Neural progenitor cell (in vitro differentiated cells): ENCODE measurements around the gene GMPPA. TPM values are rescaled to one million over a fixed set of nuclear protein-coding genes. Genes with fewer than 3 reads are reported as not detected.
A peak's percentile ranks its signal among the peaks of the same experiment; 100 is the strongest.

ENCODE experiments used
- DNase-seq: peaks from one replicate; pipeline ENCODE4 v3.0.0-alpha.2; 2016; ENCODE audit warnings: low spot score
- H2AFZ ChIP-seq: fragments of 200-600 bp; sonication (generic); replicated peaks from 2 replicates; pipeline ENCODE4 v1.6.1; 2016; ENCODE audit warnings: antibody characterized with exemption
- H3F3A ChIP-seq: fragments of 200-600 bp; sonication (generic); 2 replicates; pipeline ENCODE4 v1.6.1; 2016; ENCODE audit warnings: antibody characterized with exemption, low read depth
- H3K27ac ChIP-seq: fragments of 200-600 bp; sonication (generic); 2 replicates; pipeline ENCODE4 v1.5.1; 2016; ENCODE audit warnings: mild to moderate bottlenecking
- H3K27me3 ChIP-seq: fragments of 200-600 bp; sonication (generic); 2 replicates; pipeline ENCODE4 v1.6.1; 2016; ENCODE audit warnings: mild to moderate bottlenecking, moderate library complexity
- H3K36me3 ChIP-seq: fragments of 200-600 bp; sonication (generic); 2 replicates; pipeline ENCODE4 v1.5.1; 2016
- H3K4me1 ChIP-seq: fragments of 200-600 bp; sonication (generic); 2 replicates; pipeline ENCODE4 v1.6.1; 2016; ENCODE audit warnings: mixed run types
- H3K4me2 ChIP-seq: fragments of 200-600 bp; sonication (generic); 2 replicates; pipeline ENCODE4 v1.6.1; 2016
- H3K4me3 ChIP-seq: fragments of 200-600 bp; sonication (generic); 2 replicates; pipeline ENCODE4 v1.5.1; 2016
- H3K79me2 ChIP-seq: fragments of 200-600 bp; sonication (generic); 2 replicates; pipeline ENCODE4 v1.6.1; 2016; ENCODE audit warnings: low read depth
- H3K9ac ChIP-seq: fragments of 200-600 bp; sonication (generic); 2 replicates; pipeline ENCODE4 v1.6.1; 2016
- H3K9me3 ChIP-seq: fragments of 200-600 bp; sonication (generic); 2 replicates; pipeline ENCODE4 v1.5.1; 2016; ENCODE audit warnings: low read depth
- H4K20me1 ChIP-seq: fragments of 200-600 bp; sonication (generic); 2 replicates; pipeline ENCODE4 v1.6.1; 2016; ENCODE audit warnings: low read depth
- H3K27ac Mint-ChIP-seq: 3 replicates; pipeline ENCODE4 v1.8.0; 2021; ENCODE audit warnings: mixed read lengths
- H3K27me3 Mint-ChIP-seq: 2 replicates; pipeline ENCODE4 v1.8.0; 2022; ENCODE audit warnings: low read depth, mild to moderate bottlenecking, inconsistent platforms, moderate library complexity, mixed read lengths; ENCODE audit not compliant: insufficient read depth
- H3K36me3 Mint-ChIP-seq: 3 replicates; pipeline ENCODE4 v1.8.0; 2021; ENCODE audit warnings: mixed read lengths
- H3K4me1 Mint-ChIP-seq: 3 replicates; pipeline ENCODE4 v1.8.0; 2021; ENCODE audit warnings: mixed read lengths
- H3K4me3 Mint-ChIP-seq: 3 replicates; pipeline ENCODE4 v1.8.0; 2021; ENCODE audit warnings: mild to moderate bottlenecking, moderate library complexity, mixed read lengths
- H3K9me3 Mint-ChIP-seq: 3 replicates; pipeline ENCODE4 v1.8.0; 2020; ENCODE audit warnings: mixed read lengths
- EZH2 ChIP-seq: fragments of 200-600 bp; sonication (generic); IDR thresholded peaks from 2 replicates; pipeline ENCODE4 v1.6.1; 2017; ENCODE audit warnings: antibody characterized with exemption, mild to moderate bottlenecking, moderate library complexity
- EZH2phosphoT487 ChIP-seq: fragments of 200-600 bp; sonication (generic); IDR thresholded peaks from 2 replicates; pipeline ENCODE4 v1.6.1; 2017; ENCODE audit warnings: antibody characterized with exemption
- total RNA-seq: library from RNA; depleted of rRNA; stranded (reverse); fragments of >200 nt; gene quantifications from 2 replicates; pipeline ENCODE4 v1.2.3, GENCODE V29; 2015; ENCODE audit warnings: low replicate concordance
- TF ChIP-seq, protein P1 (sequence below): fragments of 200-600 bp; sonication (generic); IDR thresholded peaks from 2 replicates; pipeline ENCODE4 v1.5.1; 2017; ENCODE audit warnings: antibody characterized with exemption, mild to moderate bottlenecking

Gene GMPPA
- total RNA-seq, 1 donor from 2014 or later = 49.3 TPM

DNA sequence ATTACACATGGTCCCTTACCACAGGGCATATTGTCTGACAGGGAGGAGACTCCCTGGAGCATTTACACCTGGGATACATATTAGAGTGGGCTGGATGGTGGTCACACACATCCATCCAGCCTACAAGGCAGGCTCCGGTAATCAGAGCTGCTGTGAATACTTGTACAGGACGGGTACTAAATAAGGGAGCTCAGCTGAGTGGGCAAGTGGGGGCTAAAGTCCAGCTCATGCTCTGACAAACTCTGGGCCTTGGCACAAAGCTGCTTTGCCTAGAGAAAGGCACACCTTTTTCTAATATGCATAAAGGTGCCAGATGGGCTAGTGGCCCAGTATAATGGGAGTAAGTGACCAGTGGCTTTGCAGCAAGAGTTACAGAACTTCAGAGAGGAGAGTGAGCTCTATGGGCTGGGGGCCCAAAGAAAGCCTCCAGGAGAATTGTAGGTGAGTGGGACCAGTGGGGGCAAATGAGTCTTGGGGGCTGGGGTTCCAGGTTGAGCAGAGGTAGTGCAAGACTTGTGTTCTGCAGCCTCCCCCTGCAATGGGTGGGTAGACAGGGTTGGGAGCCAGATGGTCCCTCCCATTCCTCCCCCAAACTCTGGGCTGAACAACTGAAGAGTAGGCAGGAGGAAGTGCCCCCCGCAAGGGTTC is 46.7 kb downstream of the GMPPA start:
- no peak overlapping the region for H3K27ac Mint-ChIP-seq
- H3K9ac ChIP-seq = no peak overlapping the region

DNA sequence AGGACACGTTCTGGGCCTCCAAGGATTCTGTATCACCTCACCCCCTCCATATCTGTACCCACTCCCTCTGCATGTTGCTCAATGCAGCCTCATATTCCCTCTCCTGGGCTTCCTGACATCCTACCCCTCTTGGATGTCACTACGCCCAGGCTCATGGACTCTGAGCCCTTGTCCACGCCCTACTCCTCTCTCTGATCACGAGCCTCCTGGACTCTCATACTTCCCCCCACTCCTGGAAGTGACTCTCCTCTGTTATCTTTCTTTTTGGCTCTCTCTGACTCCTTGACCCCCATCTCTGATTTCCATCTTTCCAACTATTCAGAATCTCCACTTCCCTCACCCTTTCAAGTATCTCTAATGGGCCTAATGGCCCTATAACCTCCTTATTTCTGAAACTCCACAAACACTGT is 47.3 kb downstream of the GMPPA start:
- Histone ChIP-seq H3K4me2 (no peak overlapping the region), H3K36me3 (no peaks in the 10 kb centered on the region), H3F3A (peaks cover 22% of the 10 kb centered on the region), H3K4me1 (peaks cover 13% of the 10 kb centered on the region), H3K4me3 (no peak overlapping the region), H2AFZ (no peak overlapping the region), H3K9me3 (no peaks in the 10 kb centered on the region), H3K27ac (no peak overlapping the region), H3K9ac (no peak overlapping the region), H3K79me2 (no peaks in the 10 kb centered on the region), H3K27me3 (peaks cover 39% of the 10 kb centered on the region), H4K20me1 (peaks cover 26% of the 10 kb centered on the region)
- peaks cover 23% of the 10 kb centered on the region for H3K27me3 Mint-ChIP-seq
- TF ChIP-seq EZH2phosphoT487 (no peak), EZH2 (no peak)
- TF ChIP-seq, protein P1, sequence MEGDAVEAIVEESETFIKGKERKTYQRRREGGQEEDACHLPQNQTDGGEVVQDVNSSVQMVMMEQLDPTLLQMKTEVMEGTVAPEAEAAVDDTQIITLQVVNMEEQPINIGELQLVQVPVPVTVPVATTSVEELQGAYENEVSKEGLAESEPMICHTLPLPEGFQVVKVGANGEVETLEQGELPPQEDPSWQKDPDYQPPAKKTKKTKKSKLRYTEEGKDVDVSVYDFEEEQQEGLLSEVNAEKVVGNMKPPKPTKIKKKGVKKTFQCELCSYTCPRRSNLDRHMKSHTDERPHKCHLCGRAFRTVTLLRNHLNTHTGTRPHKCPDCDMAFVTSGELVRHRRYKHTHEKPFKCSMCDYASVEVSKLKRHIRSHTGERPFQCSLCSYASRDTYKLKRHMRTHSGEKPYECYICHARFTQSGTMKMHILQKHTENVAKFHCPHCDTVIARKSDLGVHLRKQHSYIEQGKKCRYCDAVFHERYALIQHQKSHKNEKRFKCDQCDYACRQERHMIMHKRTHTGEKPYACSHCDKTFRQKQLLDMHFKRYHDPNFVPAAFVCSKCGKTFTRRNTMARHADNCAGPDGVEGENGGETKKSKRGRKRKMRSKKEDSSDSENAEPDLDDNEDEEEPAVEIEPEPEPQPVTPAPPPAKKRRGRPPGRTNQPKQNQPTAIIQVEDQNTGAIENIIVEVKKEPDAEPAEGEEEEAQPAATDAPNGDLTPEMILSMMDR = no peak
- no peak overlapping the region for H3K27ac Mint-ChIP-seq
- peaks cover 22% of the 10 kb centered on the region for H3K4me1 Mint-ChIP-seq
- peak overlapping the region; percentile 7 for H3K4me3 Mint-ChIP-seq
- H3K9me3 Mint-ChIP-seq = no peaks in the 10 kb centered on the region
- no peak for DNase-seq
- H3K36me3 Mint-ChIP-seq = peaks cover 10% of the 10 kb centered on the region

More for the DNA sequence above, 46.7 kb downstream of the GMPPA start:
- Histone ChIP-seq H3K27me3 (peaks cover 33% of the 10 kb centered on the region), H2AFZ (no peak overlapping the region), H3K79me2 (no peaks in the 10 kb centered on the region), H4K20me1 (peaks cover 21% of the 10 kb centered on the region), H3K4me2 (no peak overlapping the region), H3F3A (peaks cover 22% of the 10 kb centered on the region), H3K9me3 (no peaks in the 10 kb centered on the region), H3K27ac (no peak overlapping the region), H3K4me1 (peaks cover 13% of the 10 kb centered on the region), H3K36me3 (no peaks in the 10 kb centered on the region), H3K4me3 (no peak overlapping the region)
- peaks cover 22% of the 10 kb centered on the region for H3K27me3 Mint-ChIP-seq
- H3K4me1 Mint-ChIP-seq = peaks cover 19% of the 10 kb centered on the region
- H3K36me3 Mint-ChIP-seq = peaks cover 13% of the 10 kb centered on the region
- TF ChIP-seq EZH2 (no peak), EZH2phosphoT487 (no peak)
- TF ChIP-seq, protein P1 = no peak
- H3K9me3 Mint-ChIP-seq = no peaks in the 10 kb centered on the region
- DNase-seq = no peak
- peak overlapping the region; percentile 92 for H3K4me3 Mint-ChIP-seq

DNA sequence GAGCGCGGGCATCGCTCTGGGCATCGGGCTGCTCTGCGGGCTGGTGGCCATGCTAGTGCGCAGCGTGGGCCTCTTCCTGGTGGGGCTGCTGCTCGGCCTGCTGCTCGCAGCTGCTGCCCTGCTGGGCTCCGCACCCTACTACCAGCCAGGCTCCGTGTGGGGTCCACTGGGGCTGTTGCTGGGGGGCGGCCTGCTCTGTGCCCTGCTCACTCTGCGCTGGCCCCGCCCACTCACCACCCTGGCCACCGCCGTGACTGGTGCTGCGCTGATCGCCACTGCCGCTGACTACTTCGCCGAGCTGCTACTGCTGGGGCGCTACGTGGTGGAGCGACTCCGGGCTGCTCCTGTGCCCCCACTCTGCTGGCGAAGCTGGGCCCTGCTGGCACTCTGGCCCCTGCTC is 48.9 kb downstream of the GMPPA start:
- H3K9me3 Mint-ChIP-seq = no peaks in the 10 kb centered on the region
- H3K27me3 Mint-ChIP-seq = peaks cover 21% of the 10 kb centered on the region
- H3K36me3 Mint-ChIP-seq = peaks cover 7% of the 10 kb centered on the region
- peaks cover 19% of the 10 kb centered on the region for H4K20me1 ChIP-seq
- H3K4me3 Mint-ChIP-seq = no peak overlapping the region
- no peak for TF ChIP-seq EZH2
- no peak for TF ChIP-seq EZH2phosphoT487
- TF ChIP-seq, protein P1 = no peak
- H3K79me2 ChIP-seq = no peaks in the 10 kb centered on the region
- no peak for DNase-seq
- no peak overlapping the region for H2AFZ ChIP-seq
- H3K36me3 ChIP-seq = no peaks in the 10 kb centered on the region
- peaks cover 10% of the 10 kb centered on the region for H3K4me1 ChIP-seq
- H3K4me2 ChIP-seq = no peak overlapping the region
- H3K4me1 Mint-ChIP-seq = peaks cover 23% of the 10 kb centered on the region
- peaks cover 44% of the 10 kb centered on the region for H3K27me3 ChIP-seq
- H3F3A ChIP-seq = peaks cover 20% of the 10 kb centered on the region
- H3K27ac Mint-ChIP-seq = no peak overlapping the region
- no peak overlapping the region for H3K4me3 ChIP-seq
- no peak overlapping the region for H3K27ac ChIP-seq
- H3K9me3 ChIP-seq = no peaks in the 10 kb centered on the region
- H3K9ac ChIP-seq = no peak overlapping the region
